ENCODE data around the gene POLR2L.
A peak's percentile ranks its signal among the peaks of the same experiment; 100 is the strongest.

POLR2L gene

GRCh38 chr11:842370-843002 is at the start of gene POLR2L, which contains the start of gene TSPAN4:
Gene POLR2L (minus strand): TSS chr11:842529. CDS start chr11:842508, 21 bp downstream.
Gene TSPAN4 (plus strand): TSS chr11:842852. CDS start chr11:850305, 7,453 bp downstream.
- peak; percentile 77 to 98 (median 88) for DNase-seq
- intact Hi-C loops (cut with DNase I), result loop anchor here (10.0 kb wide), 1 partner anchor 132 kb away; no protein-coding TSS in a partner anchor

DNA sequence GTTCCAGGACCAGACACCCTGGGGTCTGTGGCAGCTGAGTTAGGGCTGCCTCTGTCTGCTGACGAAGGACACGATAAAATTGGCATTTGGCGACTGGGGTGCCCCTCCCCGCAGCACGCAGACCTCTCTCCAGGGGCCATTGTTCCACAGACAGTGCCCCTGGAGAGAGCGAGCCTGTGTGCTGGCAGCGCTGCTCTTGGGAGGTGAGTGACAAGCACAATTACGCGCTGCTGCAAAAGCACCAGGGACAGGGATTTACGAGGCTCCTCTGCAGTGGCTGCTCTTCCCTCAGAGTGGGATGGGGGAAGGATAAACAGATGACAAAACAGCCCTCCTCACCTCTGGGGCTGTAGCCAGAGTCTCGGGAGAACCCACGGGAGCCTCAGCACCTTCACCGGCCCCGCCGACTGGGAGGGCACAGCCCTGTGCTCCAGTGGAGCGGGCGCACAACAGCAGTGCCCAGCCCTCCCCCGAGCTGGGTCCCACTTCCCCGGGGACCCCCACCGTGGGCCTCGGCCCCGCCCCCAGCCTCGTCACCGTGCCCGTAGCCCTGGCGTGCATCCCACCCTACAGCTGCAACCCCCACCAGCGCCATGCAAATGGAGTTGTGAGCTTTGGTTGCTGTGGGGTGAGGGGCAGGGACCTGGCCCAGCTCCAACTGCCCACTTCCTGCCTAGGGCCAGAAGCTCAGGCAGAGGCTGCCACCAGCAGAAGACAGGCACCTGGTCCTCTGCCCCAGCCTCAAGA is 48.6 kb upstream of the POLR2L start:
- intact Hi-C loops (cut with DNase I), result no loop called here
- DNase-seq, result peak in 1 of 10 donors; percentile 86

- intact Hi-C loops (cut with DNase I), result no loop called here
- DNase-seq, result no peak
These were observed 47.6 kb upstream of the POLR2L start for GRCh38 chr11:889687-890475.

GRCh38 chr11:889257-889656 is 46.9 kb upstream of the POLR2L start:
- intact Hi-C loops (cut with DNase I), result no loop called here
- no peak for DNase-seq

- DNase-seq, result peak in 3 of 10 donors; percentile 25 to 91 (median 54)
- intact Hi-C loops (cut with DNase I), result no loop called here
These were observed 46.2 kb upstream of the POLR2L start for GRCh38 chr11:888310-889212.

DNA sequence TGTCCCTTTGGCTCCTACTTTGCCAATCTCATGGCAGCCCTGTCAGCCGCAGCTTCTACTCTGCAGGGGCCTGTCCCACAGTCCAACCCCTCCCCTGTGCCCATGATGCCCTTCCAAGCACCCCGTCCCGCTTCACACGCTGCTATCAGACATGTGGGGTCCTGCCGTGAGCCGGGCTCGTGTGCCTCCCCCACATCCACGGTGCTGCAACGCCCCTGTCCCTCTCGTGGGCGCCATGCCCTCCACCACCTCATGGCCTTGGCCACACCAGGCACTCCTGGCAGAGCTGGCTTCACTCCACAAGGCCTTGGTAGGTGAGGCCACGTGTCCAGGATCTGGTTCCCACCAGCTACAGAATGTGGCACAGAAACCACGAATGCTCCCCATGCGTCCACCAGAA is 45.3 kb upstream of the POLR2L start:
- DNase-seq, result no peak
- intact Hi-C loops (cut with DNase I), result no loop called here

GRCh38 chr11:886568-886967 is 44.2 kb upstream of the POLR2L start:
- no peak for DNase-seq

GRCh38 chr11:884578-885070 is 42.3 kb upstream of the POLR2L start:
- DNase-seq, result no peak
- intact Hi-C loops (cut with DNase I), result no loop called here

More at GRCh38 chr11:886568-886967, 44.2 kb upstream of the POLR2L start:
- intact Hi-C loops (cut with DNase I), result no loop called here

DNA sequence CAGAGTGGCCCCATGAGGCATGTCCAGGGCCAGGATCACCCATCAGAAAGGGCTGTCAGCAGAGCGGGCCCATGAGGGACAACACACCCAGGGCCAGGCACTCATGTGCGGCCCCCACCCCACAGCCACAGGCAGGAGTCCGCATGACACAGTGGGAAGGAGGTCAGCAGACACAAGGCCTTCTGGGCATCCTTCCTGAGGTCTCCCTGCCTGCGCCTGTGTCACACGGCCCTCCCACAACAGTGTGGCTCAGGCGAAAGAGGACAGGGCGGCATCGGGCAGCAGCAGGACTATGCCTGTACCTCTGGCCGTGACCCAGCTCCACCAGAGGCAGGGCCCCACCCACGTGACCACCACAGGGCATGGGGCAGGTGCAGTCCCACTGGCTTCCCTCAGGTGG is 41.2 kb upstream of the POLR2L start:
- DNase-seq, result no peak
- intact Hi-C loops (cut with DNase I), result no loop called here

GRCh38 chr11:882596-882995 is 40.3 kb upstream of the POLR2L start:
- intact Hi-C loops (cut with DNase I), result no loop called here
- no peak for DNase-seq

- intact Hi-C loops (cut with DNase I), result no loop called here
- DNase-seq, result no peak
These were observed 38.1 kb upstream of the POLR2L start for GRCh38 chr11:880447-880846.

DNA sequence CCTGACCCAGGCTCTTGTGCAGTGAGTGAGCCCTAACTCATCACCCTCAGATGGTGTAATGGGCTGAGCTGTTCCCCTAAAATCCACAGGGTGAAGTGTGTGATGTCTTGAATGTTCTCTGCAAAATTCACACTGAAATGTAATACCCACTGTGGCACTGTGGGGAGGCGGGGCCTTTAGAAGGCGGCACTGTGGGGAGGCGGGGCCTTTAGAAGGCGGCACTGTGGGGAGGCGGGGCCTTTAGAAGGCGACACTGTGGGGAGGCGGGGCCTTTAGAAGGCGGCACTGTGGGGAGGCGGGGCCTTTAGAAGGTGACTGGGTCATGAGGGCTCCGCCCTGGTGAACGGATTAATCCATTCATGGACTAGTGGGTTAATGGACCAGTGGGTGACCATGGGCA is 35.2 kb upstream of the POLR2L start:
- DNase-seq, result no peak
- intact Hi-C loops (cut with DNase I), result no loop called here

GRCh38 chr11:876545-876944 is 34.2 kb upstream of the POLR2L start:
- intact Hi-C loops (cut with DNase I), result no loop called here
- peak; percentile 32 to 94 (median 66) for DNase-seq

- intact Hi-C loops (cut with DNase I), result no loop called here
- DNase-seq, result peak in 6 of 10 donors; percentile 30 to 91 (median 72)
These were observed 33.5 kb upstream of the POLR2L start for GRCh38 chr11:875769-876301.

GRCh38 chr11:875203-875602 is 32.9 kb upstream of the POLR2L start:
- no peak for DNase-seq
- intact Hi-C loops (cut with DNase I), result no loop called here

GRCh38 chr11:873706-874105 is 31.4 kb upstream of the POLR2L start:
- intact Hi-C loops (cut with DNase I), result no loop called here
- no peak for DNase-seq

- intact Hi-C loops (cut with DNase I), result no loop called here
- no peak for DNase-seq
These were observed 30.5 kb upstream of the POLR2L start for GRCh38 chr11:872799-873198.

GRCh38 chr11:871472-871871 is 29.1 kb upstream of the POLR2L start:
- DNase-seq, result no peak
- intact Hi-C loops (cut with DNase I), result no loop called here

GRCh38 chr11:870418-870817 is 28.1 kb upstream of the POLR2L start:
- DNase-seq, result peak in 1 of 10 donors; percentile 85
- intact Hi-C loops (cut with DNase I), result no loop called here

DNA sequence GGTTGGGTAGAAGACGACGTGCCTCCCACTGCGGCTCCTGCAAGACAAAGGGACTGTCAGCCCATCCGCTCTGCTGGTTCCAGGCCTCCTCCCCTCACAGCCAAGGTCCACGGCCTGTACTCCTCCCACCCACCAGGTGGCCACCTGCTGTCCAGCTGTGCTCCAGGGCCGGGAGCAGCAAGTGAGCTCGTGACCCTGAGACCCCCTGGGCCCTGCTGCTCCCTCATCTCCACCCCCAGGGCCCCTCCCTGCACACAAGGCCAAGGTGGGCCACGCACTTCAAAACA is 27.7 kb upstream of the POLR2L start:
- intact Hi-C loops (cut with DNase I), result no loop called here
- DNase-seq, result no peak

Measured in posterior cingulate gyrus (tissue), 11 donors.